ENCODE data around the gene CTXN3.

Gene CTXN3
- total RNA-seq = 0 reads per million in 2 donors

DNA sequence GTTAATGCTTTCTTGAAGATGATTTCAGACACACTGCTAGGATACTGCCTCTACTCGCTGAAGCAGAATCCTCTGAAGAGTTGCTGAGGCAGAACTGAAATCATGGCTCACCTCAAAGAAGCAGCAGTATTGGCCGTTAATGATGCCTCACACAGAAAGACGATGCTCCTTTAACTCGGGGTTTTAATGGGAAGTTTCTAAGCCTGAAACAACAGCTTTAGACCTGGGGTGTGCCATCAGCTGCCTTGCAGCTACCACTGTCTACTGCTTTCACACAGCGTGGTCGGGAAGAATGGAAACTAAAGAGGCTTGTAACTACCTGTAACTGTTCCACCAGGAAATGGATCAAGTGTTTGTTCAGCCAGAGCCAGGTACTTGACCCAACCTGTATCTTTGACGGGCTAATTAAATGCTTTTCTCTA is at the start of gene CTXN3:
CTXN3 (plus strand) TSS at position 65 of the 422 bp plus-strand sequence. CDS start 8,440 bp downstream, outside the sequence.
- DNase-seq = no peak

DNA sequence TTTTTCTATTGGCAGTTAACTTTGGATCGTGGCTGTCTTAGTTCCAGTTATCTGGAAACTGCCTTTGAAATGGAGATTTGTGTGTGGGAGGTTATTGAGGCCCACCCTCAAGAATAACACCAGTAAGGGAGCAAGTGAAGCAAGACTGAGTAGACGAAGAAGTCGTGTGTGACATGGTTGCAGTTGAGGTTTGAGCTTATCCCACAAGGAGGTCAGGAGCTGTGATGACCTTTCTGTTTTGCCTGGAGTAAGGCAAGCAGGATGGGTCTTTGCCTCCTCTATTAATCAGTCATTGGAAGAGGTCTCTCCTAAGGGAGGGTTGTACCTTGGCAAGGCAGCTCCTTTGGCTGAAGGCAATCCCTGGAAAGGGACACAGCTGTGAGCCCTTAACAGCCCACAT is 49.6 kb upstream of the CTXN3 start:
- DNase-seq = no peak

DNA sequence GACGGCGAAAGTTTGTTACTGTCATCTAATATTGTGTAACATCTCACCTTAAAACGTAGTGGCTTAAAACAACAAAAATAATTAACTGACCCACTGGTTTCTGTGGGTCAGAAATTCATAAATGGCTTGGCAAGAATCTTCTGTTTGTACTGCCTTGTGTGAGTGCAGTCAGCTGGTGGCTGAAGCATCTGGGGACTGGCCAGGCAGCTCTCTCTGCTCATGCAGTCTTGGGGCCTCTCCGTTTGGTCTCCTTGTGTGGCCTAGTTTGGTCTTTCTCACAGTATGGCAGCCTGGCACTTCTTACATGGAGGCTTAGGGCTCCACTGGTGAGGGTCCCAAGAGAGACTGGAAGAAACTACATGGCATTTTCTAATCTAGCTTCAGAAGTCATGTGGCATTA is 49.0 kb upstream of the CTXN3 start:
- DNase-seq = no peak

DNA sequence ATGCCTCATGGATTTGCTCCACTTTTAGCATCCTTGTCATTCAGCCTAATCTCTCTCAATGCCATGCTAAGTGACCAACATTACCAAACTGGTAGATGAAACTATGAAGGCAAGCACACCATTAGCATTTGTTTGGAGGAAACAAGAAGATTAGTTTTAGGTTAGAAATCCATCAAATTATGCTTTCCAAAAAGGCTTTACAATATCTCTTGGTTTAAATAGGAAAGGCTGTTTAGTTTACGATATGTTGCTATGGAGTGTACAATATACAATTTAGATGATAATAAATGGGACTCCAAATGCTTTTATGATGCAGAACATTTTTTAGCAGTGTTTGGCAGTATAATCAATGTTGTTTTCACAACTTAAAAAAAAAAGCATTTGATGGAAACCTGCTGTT is 47.8 kb upstream of the CTXN3 start:
- no peak for DNase-seq

DNA sequence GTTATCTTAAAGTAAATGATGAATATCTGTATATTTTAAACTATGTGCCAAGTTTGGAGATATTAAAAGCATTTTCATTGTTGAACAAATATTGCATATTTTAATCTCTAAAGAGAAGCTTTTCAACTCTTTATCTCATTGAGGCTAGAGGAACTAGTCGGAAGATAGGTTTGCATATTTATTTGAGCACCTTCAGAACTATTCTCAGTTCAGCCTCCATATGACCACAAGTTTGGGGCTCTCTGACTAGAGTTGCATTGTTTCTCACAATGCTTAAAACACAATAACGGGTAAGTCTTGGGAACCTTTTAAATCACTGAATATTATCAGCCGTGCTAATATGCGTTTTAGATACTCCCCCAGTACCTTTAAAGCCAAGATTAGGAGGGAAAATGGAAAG is 47.3 kb upstream of the CTXN3 start:
- no peak for DNase-seq

DNA sequence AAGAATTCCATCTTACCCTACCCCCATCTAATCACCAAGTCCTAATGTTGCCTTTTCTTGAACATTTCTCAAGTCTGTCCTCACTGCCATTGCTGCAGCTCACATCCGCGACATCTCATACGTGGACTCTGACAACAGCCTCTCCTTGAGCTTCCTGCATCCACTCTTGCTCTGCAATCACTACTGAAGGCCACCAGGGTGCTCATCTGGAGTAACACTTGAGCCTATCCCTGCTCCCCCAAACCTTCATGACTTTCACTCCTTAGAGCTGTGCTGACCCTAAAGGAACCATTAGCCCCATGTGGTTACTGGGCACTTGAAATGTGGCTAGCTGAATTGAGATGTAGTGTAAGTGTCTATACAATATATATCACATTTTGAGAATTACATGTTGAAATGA is 46.4 kb upstream of the CTXN3 start:
- DNase-seq = no peak

DNA sequence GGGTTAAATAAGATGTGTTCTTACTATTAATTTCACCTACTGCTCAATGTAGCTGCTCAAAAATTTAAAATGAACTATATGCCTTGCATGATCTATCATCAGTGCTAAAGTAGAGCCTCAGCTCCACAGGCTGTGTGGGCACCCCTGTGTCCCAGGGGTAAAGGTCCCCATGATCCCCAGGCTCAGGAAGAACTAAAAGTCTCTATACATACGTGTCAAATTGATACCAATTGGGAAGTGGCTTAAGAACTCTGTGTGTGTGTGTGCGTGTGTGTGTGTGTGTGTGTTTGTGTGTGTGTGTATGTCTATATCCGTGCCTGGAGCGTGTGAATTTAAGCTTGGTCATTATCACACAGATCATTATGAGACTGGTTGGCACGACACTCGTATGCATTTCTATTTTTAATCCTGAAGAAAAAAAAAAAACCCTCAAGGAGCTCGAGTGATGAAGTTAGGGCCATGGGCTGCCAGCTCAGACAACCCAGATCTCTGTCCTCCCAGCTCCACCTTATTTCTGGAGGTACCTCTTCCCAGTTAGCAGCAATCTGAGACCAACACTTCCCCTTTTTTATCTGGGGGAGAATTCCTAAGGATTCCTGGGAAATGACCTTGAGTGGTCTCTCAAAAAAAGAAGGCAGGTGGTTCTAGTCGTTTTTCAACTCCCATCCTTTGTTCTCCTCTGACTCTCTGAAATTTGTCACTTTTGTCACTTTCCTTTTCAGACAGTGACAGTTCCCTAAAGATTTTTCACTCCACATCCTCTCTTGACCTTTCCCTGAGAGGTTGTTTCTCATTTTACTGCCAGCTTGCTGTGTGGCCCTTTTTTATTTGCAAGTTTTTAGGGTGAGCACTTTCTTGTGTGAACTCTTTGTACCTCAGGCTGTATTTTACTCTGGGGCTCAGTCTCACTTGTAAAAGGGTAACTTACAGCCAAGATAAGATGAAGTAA is 45.7 kb upstream of the CTXN3 start:
- no peak for DNase-seq

DNA sequence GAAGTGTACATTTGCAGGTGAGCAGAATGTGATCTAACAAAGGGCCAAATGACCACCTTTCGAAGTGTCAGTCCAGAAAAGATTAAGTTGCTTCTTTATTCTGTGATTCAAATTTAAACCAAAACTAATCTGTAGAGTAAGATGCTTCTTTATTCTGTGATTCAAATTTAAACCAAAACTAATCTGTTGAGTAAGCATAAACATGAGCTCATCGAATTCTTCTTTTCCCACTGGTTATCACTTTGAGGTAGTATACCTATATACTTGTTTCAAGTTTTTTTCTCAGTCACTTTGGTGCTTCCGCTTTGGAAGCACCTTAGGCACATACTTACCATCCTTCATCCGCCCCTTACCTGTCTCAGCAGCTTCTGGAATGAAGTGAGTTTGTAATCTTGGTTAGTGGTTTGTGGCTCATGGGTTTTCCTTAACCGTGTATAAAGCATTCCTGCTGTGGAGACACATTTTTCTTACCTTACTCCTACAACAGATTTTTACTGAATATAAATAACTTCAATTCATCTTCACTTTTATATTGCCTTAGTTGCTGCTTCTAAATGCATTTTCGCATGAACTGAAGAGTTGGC is 40.7 kb upstream of the CTXN3 start:
- no peak for DNase-seq

DNA sequence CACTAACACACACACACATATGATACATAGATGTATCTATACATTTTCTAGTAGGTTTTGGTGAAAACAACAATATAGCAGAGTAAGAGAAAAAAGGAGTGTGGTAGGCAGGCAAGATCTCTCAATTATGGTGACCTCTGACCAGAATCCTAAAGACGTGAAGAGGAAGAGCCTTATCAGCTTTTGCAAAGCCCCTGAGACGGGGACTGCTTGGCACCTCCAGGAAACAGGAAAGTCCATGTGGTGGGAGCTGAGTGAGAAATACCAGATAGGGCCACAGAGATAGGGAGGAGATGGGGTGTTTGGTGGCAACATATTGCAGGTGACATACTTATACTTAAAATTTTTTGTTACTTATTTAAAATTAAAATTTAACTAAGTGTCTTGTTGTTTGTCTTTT is 39.9 kb upstream of the CTXN3 start:
- DNase-seq = no peak

DNA sequence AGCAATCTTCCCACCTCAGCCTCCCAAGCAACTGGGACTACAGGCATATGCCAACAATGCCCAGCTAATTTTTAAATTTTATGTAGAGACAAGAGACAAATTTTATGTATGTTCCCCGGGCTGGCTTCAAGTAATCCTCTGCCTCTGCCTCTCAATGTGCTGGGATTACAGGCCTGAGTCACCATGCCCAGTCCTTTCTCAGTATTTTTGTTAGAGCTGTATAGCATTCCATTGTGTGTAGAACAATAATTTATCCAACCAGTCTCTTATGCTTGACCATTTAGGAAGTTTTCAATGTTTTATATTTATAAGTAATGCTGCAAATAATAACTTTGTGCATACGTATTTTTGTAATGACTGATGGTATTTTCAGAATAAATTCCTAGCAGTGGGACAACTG is 38.9 kb upstream of the CTXN3 start:
- DNase-seq = no peak

DNA sequence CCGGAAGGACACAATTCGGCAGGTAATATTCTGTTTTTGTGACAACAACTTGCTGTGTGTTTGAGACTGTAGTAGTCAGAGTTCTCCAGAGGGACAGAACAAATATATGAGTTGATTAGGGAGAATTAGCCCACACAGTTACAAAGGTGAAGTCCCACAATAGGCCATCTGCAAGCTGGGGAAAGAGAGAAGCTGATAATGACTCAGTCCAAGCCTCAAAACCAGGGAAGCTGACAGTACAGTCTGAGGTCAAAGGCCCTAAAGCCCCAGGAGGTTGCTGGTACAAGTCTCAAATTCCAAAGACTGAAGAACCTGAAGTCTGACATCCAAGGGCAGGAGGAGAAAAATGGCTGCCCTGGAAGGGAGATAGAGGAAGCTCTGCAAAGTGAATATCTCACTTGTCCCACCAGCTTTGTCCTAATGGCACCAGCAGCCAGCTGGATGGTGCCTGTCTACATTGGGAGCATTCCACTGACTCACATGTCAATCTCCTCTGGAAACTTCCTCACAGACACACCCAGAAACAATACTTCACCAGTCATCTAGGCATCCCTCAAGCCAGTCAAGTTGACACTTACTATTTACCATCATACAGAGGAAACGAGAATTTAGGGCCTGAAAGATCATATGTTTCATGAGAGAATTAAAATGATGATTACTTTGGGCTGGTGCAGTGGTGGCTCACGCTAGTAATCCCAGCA is 36.3 kb upstream of the CTXN3 start:
- no peak for DNase-seq

DNA sequence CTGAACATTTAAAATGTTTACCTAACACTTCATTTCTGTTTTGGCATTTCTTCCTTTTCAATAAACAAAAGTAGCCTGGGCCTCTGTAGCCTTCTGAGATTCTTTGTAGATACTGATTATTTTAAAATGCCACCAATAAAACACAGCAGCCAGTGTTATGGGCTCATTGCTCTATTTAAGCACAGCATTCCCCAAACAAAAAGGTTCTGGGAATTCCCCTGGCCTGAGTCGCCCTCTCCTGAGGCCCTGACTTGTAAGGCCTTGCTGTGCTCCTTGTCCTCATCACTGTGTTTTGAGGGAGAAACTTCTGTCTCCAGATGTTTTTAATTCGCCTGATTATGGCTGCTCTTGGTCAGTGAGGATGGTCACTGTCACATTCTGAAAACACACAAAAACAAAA is 33.0 kb upstream of the CTXN3 start:
- DNase-seq = no peak

DNA sequence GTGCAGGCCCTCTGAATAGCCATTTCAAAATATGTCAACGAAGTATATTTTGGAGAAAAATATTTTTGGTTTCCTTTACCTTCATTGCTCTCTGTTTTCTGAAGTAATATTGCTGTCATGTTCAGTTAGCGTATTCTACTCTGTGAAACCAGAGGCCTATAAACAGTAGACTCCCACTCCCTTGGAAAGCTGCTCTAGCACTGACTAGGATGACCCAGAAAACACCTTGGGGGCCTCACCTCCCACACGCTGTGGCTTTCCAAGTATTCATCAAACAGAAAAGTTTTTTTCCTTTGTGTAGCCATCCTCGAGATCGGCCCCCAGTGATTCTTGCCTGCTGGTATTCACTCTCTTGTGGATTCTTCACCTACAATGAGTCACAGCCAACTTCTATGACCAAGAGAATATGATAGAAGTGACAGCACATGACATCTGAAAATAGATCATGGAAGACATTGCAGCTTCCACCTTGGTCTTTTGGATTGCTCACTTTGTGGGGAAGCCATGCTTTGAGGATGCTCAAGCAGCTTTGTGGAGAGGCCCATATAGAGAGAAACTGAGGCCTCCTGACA is 28.9 kb upstream of the CTXN3 start:
- no peak for DNase-seq

DNA sequence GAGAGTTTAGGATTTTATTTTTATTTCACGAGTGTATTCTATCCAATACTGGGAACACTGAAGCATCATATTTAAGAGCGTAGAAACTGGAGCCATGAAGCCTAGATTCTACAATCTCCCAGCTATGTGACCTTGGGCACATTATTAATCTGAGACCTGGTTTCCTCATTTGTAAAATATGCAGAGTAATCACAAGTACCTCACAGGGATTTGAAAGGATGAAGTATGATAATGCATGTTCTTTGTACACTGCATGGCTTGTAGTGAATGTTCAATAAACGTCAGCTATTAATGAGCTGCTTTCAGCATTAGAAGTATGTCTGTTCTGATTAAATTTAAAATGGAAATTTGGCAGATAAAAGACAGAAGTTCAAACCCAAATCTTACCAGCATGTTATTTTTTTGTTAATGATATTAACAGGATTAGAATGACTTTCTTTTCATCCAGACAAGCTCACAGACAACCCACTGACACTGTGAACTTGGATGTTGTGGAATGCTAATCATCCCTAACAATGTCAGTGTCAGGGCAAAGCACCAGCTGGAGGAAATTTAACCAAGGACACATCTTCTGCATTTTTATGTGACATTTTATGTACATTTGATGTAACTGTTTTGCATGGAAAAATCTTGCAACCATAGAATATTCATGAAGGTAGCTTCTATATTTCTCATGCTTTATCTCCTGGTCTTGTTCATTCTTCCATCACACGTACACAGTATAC is 27.1 kb upstream of the CTXN3 start:
- no peak for DNase-seq

DNA sequence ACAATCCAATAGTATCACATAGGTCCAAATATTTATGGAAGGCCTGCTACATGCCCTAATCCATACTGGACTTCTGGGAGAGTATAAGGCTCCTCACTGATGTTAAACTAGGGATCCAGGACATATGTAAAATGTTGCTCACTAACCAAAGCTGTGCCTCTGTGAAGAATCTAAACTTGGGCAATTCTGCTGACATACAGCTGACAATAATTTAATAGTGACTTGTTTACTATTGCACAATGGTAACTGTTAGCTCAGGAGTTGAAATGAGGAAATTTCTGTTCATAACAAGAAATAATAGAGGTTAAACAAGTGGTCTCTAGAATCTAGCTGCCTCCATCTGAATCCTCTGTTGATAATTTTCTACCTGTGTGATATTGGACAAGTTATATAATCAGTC is 14.9 kb upstream of the CTXN3 start:
- DNase-seq = no peak

DNA sequence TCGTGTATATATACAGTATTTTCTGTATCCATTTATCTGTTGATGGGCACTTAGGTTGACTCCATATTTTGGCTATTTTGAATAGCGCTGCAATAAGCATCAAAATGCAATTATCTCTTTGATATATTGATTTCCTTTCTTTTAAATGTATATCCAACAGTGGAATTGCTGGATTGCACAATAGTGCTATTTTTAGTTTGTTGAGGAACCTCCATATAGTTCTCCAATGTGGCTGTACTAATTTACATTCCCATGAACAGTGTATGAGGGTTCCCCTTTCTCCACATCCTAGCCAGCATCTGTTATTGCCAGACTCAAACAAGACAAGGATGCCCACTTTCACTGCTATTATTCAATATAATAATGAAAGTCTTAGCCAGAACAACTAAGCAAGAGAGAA is 9.1 kb upstream of the CTXN3 start:
- no peak for DNase-seq

DNA sequence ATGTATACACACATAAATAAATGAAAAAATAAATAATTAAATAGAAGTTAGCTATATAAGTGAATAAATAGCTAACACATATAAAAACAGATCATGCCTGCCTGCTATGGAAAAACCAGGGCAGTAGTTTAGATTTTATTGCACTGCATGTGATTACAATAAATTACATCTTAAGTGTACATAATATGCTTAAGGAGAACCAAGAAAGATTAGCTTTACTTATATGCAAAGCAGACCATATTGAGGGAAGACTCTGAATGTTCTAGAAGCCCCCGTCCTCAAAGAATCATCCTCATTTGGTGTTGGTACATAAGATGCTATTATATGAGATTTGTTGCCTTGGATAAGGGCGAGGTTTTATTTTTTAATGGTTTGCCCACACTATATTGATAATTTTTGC is 5.9 kb upstream of the CTXN3 start:
- DNase-seq = no peak

DNA sequence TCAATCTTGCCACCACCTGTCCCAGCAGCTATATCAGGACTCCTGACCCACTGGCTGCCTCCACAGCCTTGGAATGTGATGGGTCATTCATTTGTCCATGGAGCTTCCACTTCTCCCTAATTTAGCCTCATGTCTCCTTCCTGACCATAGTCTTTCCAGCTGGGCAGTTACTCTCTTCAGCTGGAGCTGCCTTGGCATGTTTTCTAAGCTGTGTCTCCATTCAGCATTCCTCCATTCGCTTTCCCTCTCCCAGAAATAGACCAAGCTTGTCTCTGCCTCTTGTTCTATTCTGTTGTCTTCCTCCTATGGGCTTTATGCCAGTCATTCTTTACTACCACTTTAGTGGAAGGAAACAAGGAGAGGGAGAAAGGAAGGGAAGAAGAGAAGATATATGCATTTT is 5.3 kb upstream of the CTXN3 start:
- DNase-seq = no peak

DNA sequence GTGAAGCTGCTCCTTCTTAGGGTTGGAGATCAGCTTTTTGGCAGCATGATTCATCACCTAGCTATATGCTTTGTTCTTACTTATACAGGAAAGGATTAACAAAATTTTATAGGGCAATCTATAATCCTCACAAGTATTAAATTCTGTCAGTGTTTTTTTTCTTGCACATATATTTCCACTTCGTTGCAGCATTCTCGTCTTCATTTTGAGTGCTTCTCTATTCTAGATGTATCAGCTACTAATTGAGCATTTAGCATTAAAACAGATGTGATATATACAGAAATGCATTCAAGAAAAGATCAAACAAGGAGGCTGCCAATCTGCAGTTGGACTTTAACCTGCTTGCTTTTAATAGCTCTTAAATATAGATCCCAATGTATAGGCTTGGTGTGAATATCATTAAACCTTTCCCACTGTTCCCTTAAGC is 3.6 kb upstream of the CTXN3 start:
- no peak for DNase-seq

DNA sequence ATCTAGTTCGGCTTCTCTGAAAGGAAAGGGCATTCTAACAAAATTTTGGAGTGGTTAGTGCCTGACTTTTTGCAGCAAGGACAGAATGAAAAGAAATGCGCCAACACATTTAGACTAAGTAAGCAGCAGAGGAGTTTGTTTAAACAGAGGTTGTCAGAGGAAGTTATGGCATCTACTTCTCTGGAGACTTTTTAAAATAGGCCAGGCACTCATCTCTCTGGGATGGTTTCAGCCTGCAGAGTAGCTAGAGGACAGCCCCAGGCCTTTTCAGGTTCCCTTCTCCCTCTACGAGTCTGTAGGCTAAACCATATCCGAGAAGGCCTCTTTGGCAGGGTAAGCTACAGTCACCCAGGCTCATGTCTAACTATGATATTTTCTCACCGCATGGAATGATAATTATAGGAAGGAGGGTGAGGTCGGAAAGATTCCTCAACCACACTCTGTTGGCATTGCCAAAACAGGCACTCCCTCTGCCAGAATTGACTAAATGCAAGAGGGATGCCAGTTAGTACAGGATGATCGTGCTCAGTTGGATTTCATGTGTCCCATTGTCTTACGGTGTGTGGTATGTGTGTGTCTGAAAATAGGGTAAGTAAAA is 1.4 kb upstream of the CTXN3 start:
- no peak for DNase-seq

DNA sequence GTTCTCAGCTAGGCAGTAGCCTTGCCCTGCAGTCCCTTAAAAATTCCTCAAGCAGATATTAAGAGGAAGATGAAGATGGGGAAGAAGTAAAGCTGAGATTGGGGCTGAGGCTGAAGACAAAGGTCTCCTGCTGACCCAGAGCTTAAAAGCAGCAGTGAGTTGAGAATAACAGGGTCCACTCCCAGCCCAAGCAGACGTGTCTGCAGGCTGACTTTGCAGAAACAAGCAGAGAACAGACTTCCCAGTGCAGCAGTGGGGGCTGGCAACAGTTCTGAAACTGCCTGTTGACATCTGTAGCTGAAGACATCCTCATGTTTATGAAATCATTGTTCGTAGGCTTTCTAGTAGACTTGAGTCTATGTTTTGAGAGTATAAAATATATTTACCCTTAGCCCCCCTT is 1.1 kb downstream of the CTXN3 start:
- DNase-seq = no peak

DNA sequence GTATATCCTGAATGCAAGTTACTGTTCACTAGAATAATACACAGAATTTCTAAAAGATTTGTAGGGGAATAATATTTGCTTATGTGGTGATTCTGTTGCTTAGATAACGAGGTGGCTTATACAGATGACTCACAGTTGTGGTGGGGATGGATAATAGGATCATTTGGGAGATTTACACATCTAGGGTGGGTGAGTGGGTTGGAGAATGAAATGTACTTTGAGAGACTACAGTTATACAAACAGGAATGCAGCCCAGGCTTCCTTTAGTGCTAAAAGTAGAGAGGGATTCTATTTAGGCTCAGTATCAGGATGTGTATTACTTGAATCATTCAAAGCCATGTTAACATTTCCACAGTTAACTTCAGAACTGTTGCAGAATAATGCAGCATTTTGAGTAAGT is 1.8 kb downstream of the CTXN3 start:
- DNase-seq = no peak
